GM21576 (cell line): ENCODE results near the gene DAPK1.

ENCODE experiments used
- ATAC-seq: cut with Tn5 transposase; IDR thresholded peaks from one replicate; pipeline ENCODE4 v1.9.1; 2021; ENCODE audit warnings: mild to moderate bottlenecking, moderate library complexity; ENCODE audit not compliant: unreplicated experiment

Gene DAPK1

DNA sequence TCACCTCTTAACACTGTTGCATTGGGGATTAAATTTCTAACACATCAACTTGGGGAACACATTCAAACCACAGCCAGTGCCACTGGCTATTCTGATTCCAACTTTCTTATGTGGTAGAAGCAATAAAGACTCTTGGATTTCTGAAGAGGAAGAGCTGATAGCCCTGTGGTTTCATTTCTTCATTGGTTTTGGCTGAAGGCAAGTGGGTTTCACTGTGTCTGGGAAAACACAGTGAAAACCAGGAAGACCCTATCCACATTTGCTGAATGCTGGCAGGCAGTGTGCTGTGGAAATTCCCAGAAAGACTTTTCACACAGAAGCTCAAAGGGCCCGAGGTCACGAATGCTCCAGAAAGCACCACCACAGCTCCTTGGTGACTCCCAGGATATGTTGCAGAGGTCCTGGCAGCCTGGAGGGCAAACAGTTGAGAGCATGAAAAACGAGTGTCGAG is 67.1 kb downstream of the DAPK1 start:
- ATAC-seq, result no peak

- no peak for ATAC-seq
Measured at GRCh38 chr9:87567001-87567400, 69.3 kb downstream of the DAPK1 start.

- no peak for ATAC-seq
Measured at GRCh38 chr9:87567571-87567970, 69.9 kb downstream of the DAPK1 start.

- no peak for ATAC-seq
Measured at GRCh38 chr9:87567983-87568382, 70.3 kb downstream of the DAPK1 start.

- ATAC-seq, result no peak
Measured at GRCh38 chr9:87568401-87568800, 70.7 kb downstream of the DAPK1 start.

DNA sequence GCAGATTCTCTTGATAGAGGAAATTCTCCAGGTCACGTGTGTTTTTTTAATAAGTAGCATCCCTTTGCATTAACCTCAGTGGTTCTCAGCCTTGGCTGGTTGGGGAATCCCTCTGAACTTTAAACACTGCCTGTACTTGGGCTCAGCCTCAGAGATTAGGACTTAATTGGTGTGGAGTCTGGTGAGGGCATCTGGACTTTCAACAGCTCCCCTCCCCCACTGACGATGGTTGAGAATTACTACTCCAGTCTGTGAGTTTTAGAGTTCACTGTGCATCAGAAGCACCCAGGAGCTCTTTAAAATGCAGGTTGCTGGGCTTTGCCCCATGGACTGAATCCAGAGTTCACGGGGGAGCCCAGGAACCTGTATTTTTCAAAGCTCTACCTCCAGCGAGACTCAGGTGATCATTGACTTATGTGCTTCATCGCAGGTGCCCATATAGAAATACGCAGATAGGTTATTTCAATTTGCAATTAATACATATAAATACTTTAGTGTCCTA is 71.4 kb downstream of the DAPK1 start:
- ATAC-seq, result no peak

- ATAC-seq, result no peak
Measured at GRCh38 chr9:87569518-87569917, 71.9 kb downstream of the DAPK1 start.

GRCh38 chr9:87570000-87570908 is 72.6 kb downstream of the DAPK1 start:
- no peak for ATAC-seq

- no peak for ATAC-seq
Measured at GRCh38 chr9:87572719-87573118, 75.1 kb downstream of the DAPK1 start.

- no peak for ATAC-seq
Measured at GRCh38 chr9:87573841-87574342, 76.2 kb downstream of the DAPK1 start.

DNA sequence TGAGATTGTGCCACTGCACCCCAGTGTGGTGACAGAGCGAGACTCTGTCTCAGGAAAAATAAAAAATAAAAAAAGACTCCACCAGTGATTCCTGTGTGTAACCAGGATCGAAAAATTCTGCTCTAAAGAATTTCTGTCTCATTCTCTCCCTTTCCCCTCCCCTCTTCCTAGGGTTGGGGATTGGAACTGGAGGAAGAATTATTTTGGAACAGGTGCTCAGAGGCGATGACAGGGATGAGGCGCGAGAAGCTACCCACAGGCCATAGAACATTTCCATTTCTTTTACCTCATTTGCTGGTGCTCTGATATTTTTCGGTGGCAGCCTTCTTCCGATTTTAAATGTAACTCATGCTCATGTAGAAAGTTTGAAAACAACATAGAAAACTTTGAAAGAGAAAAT is 80.1 kb downstream of the DAPK1 start:
- ATAC-seq, result no peak

- no peak for ATAC-seq
Measured at GRCh38 chr9:87578625-87579024, 81.0 kb downstream of the DAPK1 start.

DNA sequence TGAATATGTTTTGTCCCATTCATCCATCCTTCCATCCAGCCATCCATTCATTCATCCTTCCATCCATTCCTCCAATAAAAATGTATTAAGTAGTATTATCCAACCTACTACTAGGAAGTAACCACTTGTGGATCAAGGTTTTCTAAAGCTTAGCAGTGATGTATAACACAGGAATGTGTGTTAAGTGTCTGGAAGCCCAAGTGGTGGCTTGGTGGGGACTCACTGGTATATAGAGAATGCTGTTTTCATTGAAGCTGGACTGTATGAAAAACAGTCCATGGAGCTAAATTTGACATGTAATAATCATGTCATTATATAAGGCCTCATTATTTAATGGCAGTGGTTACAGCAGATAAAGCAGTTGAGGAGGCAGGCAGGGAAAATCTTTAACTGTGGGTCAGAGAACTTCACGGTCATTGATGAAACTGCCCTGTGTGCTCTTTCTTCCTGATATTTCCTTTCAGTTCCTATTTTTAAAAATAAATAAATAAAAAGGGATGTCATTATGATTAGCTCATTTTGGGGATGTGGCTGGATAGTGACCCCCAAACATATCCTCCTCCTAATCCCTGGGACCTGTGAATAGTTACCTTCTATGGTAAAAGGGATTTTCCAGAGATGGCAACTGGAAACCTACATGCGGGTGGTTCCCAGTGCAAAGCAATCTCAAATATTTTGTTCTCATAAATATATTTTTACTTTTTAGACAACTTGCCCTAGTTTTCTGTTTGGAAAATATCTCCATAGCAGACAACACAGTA is 82.3 kb downstream of the DAPK1 start:
- ATAC-seq, result no peak

GRCh38 chr9:87580941-87581438 is 83.3 kb downstream of the DAPK1 start:
- no peak for ATAC-seq

- no peak for ATAC-seq
Measured at GRCh38 chr9:87581513-87581912, 83.8 kb downstream of the DAPK1 start.

GRCh38 chr9:87581949-87582637 is 84.4 kb downstream of the DAPK1 start:
- no peak for ATAC-seq

- ATAC-seq, result no peak
Measured at GRCh38 chr9:87584326-87584725, 86.7 kb downstream of the DAPK1 start.

DNA sequence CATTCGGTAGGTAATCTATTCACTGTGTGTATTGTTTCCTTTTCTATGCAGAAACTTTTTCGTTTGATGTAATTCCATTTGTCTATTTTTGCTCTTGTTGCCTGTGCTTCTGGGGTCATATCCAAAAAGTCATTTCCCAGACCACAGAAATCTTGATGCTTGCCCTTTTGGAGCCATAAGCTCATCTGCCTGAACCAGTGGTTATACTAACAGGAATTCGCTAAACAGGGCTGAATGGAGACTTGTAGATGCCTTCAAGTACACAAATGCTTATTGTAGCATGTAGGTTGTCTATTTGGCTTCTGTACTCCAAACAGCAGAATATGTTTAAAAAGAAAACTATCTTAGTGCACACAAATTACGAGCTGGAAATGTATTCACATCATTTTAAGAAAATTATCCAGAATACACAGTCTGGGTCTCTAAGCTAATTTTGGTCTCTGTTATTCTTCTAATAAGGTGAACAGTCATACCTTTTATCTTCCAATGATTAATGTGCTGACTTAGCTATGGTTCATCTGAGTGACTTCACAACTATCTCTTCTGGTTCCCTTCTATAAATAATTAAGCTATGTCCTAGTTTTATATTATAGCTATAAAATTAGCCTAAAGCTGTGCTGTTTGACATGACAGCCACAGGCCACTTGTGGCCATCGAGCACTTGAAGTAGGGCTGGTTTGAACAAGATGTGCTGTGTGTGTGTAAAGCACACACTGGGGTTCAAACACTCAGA is 87.6 kb downstream of the DAPK1 start:
- no peak for ATAC-seq

DNA sequence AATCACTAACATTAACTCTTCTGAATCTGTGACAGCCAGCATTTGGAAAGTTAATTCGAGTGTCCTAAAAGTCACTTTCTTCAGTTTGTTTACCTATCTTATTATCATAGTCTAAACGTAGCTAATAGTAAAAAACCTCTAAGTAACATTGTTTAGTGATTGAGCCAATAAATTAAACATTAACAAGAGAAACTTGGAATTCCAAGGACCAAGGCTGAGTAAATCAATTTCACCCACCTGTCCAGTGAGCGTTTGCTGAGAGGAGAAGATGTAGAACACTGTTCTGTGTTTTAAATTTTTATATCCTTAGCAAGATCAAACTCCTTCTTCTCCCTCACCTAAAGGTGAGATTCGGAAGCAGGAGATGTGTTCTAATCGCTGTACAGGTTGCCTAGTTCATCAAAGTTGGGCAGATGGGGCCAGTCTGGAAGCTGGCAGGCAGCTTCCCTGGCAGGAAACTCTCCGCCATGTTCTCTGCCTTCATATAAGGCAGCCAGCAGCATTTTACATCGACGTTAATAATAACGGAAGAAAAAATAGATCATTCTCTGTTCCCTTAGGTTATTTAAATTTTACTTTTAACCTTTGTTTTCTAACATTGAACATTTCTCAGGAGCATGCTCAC is 89.2 kb downstream of the DAPK1 start:
- no peak for ATAC-seq

GRCh38 chr9:87587356-87587745 is 89.7 kb downstream of the DAPK1 start:
- ATAC-seq, result no peak
